ENCODE data around the gene CFAP74. TPM values are rescaled to one million over a fixed set of nuclear protein-coding genes. Genes with fewer than 3 reads are reported as not detected.

Gene CFAP74
- total RNA-seq, 2 donors from 2014 or later = not detected

DNA sequence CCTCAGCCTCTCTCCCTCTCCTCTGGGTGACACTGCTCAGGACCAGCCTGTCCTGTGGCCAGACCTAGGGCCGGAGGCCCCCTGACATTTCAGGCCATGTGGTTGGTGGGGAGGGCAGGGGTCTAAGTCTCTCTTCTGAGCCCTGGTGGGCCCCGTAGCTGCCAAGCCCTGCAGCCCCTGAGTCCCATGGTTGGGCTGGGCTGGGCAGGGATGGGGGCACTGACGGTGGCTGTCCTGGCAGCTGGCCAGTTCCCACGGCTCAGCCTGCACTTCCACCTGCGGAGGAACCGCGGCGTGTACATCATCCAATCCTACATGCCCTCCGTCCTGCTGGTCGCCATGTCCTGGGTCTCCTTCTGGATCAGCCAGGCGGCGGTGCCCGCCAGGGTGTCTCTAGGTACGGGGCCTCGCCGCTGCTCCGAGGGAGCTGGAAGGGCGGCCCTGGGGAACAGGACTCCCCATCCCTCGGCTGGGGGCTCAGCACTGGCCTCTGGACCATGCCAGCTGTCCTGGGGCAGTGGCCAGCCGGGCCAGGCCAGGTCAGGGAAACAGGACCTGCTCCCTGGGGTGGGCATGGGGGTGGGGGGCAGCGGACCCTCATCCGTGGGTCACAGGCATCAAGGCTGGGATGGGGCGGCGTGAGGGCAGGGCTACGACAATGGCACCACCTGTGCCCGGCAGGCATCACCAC, 25.4 kb upstream of the CFAP74 start:
- DNase-seq (ENCODE audit: low spot score in 2 of 2) (no peak), ATAC-seq (no peak)
- Mint-ChIP-seq H3K9me3 (no peaks in the 10 kb centered on the region), H3K36me3 (no peaks in the 10 kb centered on the region), H3K27ac (no peak overlapping the region)

DNA sequence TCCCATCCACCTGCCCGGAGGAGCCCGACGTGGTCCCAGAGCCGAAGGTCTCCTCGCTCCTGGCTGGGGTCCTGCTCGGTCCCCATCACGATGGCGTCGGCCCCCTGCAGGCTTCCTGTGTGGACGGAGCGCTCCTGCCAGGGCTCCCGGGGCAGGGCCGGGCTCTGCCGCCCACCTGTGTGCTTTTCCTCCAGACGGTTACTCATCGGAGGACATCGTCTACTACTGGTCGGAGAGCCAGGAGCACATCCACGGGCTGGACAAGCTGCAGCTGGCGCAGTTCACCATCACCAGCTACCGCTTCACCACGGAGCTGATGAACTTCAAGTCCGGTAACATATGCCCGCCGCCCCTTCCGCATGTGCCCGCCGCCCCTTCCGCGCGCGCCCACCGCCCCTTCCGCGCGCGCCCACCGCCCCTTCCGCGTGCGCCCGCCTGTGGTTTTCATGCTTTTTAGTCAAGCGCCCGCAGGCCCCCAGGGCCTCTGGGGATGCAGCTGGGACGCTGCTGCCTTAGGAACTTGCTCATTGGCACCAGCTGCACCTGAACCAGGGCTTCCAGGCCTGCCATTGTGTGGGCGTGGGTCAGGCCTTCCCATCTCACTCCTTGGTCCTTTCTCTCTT, 24.5 kb upstream of the CFAP74 start:
- DNase-seq (ENCODE audit: low spot score in 2 of 2) = no peak
- ATAC-seq = no peak
- H3K9me3 Mint-ChIP-seq = no peaks in the 10 kb centered on the region
- no peaks in the 10 kb centered on the region for H3K36me3 Mint-ChIP-seq
- no peak overlapping the region for H3K27ac Mint-ChIP-seq

DNA sequence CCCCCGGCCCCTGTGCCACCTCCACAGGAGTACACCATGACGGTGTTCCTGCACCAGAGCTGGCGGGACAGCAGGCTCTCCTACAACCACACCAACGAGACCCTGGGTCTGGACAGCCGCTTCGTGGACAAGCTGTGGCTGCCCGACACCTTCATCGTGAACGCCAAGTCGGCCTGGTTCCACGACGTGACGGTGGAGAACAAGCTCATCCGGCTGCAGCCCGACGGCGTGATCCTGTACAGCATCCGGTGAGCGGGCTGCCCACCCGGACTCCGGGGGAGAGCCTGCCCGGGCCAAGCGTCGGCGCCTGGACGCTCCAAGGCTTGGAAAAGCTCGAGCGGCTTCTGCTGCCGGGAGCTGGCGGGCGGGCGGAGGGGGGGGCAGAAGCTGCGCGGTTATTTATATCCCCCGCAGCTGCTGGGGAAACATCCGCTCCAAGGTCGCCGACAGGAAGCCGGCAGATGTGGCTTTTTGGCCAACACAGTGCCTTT, 21.9 kb upstream of the CFAP74 start:
- Mint-ChIP-seq H3K27ac (no peak overlapping the region), H3K36me3 (no peaks in the 10 kb centered on the region), H3K9me3 (no peaks in the 10 kb centered on the region)
- ATAC-seq = peak; percentile 24 to 57
- no peak for DNase-seq (ENCODE audit: low spot score in 2 of 2)

DNA sequence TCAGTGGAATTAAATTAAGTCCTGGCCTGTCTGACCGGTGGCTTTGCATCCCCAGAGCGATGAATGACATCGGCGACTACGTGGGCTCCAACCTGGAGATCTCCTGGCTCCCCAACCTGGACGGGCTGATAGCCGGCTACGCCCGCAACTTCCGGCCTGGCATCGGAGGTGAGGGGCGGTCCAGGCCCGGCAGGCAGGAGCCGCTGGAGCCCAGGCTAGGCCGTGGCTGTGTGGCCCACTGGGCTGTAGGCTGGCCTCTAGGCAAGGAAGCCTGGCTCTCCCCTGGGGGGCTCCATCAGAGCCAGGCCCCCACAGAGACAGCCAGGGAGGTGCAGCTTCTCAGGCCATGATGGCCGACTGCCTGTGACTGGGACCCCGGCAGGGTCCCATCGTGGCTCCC, 21.3 kb upstream of the CFAP74 start:
- H3K36me3 Mint-ChIP-seq = no peaks in the 10 kb centered on the region
- ATAC-seq (no peak), DNase-seq (ENCODE audit: low spot score in 2 of 2) (no peak)
- H3K9me3 Mint-ChIP-seq = no peaks in the 10 kb centered on the region
- H3K27ac Mint-ChIP-seq = no peak overlapping the region

DNA sequence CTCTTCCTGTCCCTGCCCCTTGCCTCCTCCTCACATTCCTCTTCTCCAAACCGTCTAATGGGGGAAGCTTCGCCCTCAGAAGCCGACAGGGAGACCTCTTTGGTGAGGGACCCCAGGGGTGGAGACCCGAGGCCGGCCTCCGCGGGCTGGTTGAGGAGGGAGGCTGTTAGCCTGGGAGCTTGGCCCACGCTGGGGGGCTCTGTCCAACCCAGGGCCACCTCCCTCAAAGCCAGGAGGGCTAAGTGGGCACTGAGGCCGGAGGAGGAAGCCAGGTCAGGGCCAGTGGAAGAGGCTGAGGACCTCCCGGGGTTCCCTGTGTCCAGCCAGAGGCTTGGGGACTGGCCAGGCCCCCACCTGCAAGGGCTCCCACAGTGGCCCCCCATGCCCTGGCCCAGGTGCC, 20.9 kb upstream of the CFAP74 start:
- ATAC-seq (no peak), DNase-seq (ENCODE audit: low spot score in 2 of 2) (no peak)
- Mint-ChIP-seq H3K9me3 (no peaks in the 10 kb centered on the region), H3K27ac (no peak overlapping the region), H3K36me3 (no peaks in the 10 kb centered on the region)

DNA sequence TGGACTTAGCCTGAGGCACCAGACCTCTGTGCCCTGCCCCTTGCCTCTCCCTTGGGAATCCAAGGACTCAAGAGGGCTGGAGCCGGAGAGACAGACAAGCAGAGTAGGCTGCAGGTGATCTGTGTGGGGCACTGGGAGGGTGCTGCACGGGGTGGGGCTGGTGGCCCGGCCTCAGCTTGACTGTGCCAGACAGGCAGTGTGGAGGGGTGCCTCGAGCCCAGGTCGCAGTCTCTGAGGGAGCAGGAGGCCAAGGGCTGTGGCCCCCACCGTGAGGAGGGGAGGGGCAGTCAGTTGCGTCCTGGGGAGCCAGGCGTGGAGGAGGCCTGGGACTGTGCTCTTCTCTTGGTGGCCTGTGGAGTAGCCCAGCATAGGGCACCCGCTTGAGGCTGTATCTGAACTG, 19.6 kb upstream of the CFAP74 start:
- ATAC-seq = no peak
- H3K36me3 Mint-ChIP-seq = peaks cover 0 to 5% of the 10 kb centered on the region in 2 donors
- no peak overlapping the region for H3K27ac Mint-ChIP-seq
- H3K9me3 Mint-ChIP-seq = no peaks in the 10 kb centered on the region
- no peak for DNase-seq (ENCODE audit: low spot score in 2 of 2)

DNA sequence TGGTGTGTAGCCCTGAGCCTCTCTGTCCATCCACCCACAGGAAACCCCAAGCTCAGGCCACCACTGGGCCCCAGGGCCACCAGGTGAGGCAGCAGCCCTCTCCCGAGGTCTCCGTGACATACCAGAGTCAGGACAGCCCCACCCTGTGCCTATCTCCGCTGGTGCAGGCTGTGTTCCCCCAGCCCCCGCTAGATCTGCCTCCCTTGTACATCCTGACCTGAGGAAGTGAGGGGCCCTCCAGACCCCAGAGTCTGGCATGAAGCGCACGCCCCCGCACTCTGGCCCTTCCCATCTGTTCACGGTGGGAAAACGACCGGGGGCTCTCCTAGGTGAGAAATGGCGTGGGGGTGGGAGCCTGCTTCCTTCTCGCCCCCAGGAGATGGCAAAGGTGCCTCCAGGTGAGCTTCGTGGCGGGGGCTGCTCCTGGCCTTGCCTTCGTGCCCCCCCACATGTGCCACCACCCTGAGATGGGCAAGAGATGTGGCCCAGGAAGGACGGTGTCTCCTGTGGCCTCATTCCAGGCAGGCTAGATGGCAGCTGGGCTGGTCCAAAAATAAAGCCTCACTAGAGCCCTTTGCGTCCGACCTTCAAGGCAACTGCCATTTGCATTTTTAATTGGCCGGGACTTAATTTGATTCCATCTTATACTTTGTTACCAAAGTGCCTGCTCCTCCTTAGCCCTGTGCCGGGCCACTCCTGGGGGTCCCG, 18.6 kb upstream of the CFAP74 start:
- DNase-seq (ENCODE audit: low spot score in 2 of 2) = no peak
- Mint-ChIP-seq H3K9me3 (no peaks in the 10 kb centered on the region), H3K36me3 (peaks cover 0 to 6% of the 10 kb centered on the region in 2 donors), H3K27ac (no peak overlapping the region)
- no peak for ATAC-seq

DNA sequence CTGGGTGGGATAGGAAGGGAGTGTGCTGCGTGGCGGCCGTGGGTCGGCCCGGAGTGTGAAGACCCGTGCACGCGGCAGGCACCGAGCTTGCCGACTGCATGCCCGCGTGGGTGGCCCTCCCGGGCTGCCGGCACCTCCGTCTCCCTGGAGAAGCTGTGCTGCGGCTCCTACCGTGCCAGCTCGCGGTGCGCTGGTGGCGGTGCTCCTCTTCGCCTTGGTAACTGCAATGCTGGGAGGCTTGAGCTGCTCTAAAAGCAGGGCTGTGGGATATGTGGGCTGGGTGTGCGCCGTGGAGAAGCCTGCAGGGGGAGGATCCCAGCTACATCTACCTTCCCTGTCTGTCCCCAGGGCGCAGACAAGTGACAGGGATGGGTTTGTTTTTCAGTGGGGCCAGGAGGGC, 18.0 kb upstream of the CFAP74 start:
- DNase-seq (ENCODE audit: low spot score in 2 of 2) = no peak
- no peaks in the 10 kb centered on the region for H3K9me3 Mint-ChIP-seq

DNA sequence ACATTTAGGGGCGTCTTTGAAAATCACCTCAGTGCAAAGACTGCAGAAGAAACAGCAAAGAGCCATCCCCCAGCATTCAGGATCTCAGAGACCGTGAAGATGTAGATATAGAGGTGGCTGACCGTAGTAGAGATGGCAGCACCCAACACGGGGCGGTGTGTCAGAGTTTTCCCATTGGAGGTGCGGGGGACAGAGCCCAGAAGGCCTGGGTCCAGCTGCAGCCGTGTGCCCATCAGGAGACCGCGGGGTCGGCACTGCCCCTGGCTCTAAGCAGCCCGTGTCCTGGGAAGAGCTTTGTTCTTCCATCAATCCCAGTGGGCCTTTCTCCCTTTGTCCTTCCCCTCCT, 16.7 kb upstream of the CFAP74 start:
- H3K27ac Mint-ChIP-seq = no peak overlapping the region
- H3K9me3 Mint-ChIP-seq = no peaks in the 10 kb centered on the region
- ATAC-seq = no peak
- no peak for DNase-seq (ENCODE audit: low spot score in 2 of 2)
- peaks cover 0 to 6% of the 10 kb centered on the region in 2 donors for H3K36me3 Mint-ChIP-seq

More for the DNA sequence above, 18.0 kb upstream of the CFAP74 start:
- no peak overlapping the region for H3K27ac Mint-ChIP-seq
- H3K36me3 Mint-ChIP-seq = peaks cover 0 to 6% of the 10 kb centered on the region in 2 donors
- ATAC-seq = no peak

DNA sequence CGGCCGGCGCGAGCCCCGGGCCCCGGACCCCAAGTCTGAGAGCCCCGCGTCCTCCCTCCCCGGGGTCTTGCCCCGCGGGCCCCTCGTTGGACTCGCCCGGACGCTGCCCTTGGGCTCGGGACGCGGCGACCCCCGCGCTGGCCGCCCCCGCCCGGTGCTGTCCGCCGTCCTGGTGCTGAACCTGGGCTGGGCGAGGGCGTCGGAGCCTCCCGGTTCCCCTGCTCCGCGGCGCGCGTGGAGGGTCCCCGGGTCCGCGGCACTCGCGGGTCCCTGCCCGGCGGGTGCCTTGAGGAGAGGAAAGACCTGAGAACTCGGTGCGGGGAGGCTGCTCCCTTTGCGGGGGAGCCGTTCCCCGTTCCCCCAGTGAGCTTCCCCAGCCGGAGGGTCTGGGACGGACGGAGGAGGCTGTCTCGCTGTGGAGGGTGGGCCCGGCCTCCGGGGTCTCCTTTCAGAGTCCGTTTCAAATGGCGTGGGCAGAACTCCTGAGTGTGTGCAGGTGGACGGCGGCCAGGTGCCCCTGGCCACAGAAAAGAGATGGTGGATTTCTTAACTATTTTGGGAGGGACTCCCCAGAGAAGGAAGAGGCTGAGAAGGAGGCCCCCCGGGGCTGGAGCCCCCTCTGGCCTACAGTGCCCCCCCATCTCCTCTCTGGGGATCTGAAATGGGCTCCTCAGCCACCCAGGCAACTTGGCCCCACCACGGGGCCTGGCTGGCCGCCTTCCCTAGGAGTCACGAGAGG, 16.2 kb upstream of the CFAP74 start:
- Mint-ChIP-seq H3K36me3 (peaks cover 0 to 6% of the 10 kb centered on the region in 2 donors), H3K27ac (no peak overlapping the region), H3K9me3 (no peaks in the 10 kb centered on the region)
- no peak for DNase-seq (ENCODE audit: low spot score in 2 of 2)
- peak in 1 of 2 donors; percentile 38 for ATAC-seq

DNA sequence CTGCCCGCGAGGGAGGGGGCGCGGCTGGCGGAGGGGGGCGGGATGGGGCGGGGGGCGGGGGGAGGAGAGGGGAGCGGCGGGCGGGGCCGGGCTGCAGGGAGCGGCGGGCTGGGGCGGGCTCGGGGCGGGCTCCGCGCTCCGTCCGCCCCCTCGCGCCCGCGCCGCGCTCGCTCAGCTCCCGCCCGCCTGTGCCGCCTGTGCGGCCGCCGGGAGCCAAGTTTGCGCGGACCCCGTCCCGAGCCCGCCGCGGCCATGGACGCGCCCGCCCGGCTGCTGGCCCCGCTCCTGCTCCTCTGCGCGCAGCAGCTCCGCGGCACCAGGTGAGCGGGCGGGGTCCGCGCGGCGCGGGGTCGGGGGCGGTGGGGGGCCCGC, 15.6 kb upstream of the CFAP74 start, which contains the start of gene GABRD:
GABRD (plus strand) TSS at position 174 of the 372 bp plus-strand sequence; CDS start at position 253, 79 bp downstream.
- no peak within 1 kb of the TSS for H3K27ac Mint-ChIP-seq
- no peaks in the 10 kb centered on the region for H3K9me3 Mint-ChIP-seq
- peak; percentile 7 to 77 for ATAC-seq
- H3K36me3 Mint-ChIP-seq = peaks cover 0 to 6% of the 10 kb centered on the region in 2 donors
- peak in 1 of 2 donors; percentile 25 for DNase-seq (ENCODE audit: low spot score in 2 of 2)

DNA sequence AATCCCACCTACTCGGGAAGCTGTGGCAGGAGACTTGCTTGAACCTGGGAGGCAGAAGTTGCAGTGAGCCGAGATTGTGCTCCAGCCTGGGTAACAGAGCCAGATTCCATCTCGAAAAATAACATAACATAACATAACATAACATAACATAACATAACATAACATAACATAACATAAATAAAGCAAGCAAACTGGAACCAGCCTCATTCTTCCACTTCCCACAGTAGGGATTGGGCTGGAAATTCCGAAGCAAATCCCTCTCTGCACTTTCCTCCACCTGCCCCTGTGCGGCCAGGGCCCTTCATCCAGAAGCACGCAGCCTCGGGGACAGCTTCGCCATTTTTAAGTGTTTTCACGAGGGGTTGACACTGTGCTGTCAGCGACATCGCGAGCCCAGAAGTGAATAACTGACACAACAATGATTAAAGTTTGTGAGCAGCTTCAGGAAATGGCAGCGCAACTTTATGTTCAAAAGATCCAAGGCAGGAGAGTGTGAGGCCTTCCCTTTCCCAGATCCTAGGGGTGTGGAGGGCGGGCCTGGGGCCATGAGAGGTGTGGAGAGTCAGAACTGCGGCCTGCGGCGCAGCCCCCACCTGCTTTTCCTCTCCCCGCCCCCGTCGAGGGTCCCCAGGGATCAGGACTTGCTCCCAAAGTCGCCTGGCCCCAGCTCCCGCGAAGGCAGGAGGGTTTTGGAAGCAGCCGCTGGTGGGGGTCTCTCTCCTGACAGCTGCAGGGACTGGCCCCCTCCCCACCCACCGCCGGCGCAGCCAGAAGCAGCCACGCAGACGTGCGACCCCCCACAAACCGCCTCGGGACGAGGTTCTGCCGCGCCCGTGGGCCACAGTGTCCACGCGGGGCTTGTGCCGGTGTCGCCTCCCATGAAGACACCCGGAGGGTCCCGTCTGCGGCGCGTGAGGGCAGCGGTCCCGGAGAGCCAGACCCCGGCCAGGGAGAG, 14.9 kb upstream of the CFAP74 start:
- DNase-seq (ENCODE audit: low spot score in 2 of 2) (no peak), ATAC-seq (no peak)
- Mint-ChIP-seq H3K9me3 (no peaks in the 10 kb centered on the region), H3K36me3 (peaks cover 0 to 6% of the 10 kb centered on the region in 2 donors), H3K27ac (no peak overlapping the region)

DNA sequence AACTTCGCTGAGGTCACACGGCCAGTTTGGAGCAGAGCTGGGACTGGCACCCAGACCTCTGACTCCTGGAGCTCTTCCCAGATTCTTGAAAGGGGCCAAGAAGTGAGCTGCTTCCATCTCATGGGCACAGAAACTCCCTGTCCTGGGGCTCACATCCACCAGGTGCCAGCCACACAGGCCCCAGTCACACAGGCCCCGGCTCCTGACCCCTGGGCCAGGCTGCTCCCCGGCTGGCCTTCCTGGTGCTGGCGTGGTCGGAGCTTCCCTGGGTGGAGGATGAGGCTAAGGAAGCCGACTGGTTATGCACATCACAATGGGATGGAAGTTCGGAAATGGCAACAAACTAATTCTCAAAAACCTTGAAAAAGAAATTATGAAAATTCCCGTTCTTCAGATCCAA, 12.5 kb upstream of the CFAP74 start:
- no peak for DNase-seq (ENCODE audit: low spot score in 2 of 2)
- no peak overlapping the region for H3K27ac Mint-ChIP-seq
- no peaks in the 10 kb centered on the region for H3K9me3 Mint-ChIP-seq

DNA sequence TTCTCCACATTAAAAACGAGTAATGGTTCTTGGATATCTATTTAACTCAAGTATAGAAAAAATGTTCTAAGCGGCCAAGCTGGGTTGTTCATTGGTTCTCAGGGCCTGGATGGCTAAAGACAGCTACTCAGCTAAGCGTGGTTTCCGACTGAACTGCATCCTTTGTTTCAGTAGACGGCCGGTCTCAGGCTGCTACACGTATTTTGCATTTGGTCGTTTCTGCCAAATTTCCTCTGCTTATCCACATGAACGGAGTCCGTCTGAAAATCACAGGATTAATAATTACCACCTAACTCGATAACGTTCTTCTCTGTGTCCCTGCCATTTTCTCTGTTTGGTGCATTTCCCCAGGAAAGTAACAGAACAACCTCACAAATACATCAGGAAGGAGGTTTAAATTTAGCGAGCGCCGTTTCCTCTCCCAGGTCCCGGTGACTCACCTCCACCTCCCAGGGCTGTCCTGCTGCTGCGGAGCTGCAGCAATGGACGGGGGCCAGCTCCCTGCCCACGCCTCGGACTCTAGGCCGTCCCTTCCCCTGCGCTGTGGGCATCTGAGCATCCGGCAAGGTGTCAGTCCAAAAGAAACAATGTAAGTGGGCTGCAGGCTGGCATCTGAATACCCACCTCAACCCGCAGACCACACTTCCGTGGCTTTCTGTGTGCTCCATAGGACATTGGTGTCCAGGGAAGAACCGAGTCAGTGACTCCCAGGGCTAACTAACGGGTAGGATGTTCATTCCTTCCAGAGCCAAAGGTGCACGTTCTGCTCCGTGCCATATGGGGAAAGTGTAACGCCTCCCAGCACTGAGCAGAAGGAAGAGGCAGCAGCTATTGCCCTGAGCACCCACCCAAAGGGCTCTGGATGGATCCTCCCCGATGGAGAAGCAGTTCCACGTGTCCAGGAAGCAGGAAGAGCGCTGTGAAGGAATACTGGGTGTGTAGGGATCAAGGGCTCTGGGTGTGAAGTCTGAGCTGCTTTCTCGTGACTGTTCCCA, 11.5 kb upstream of the CFAP74 start:
- DNase-seq (ENCODE audit: low spot score in 2 of 2) = no peak
- H3K36me3 Mint-ChIP-seq = peaks cover 0 to 6% of the 10 kb centered on the region in 2 donors
- no peak overlapping the region for H3K27ac Mint-ChIP-seq
- ATAC-seq = no peak
- no peaks in the 10 kb centered on the region for H3K9me3 Mint-ChIP-seq

More for the DNA sequence above, 12.5 kb upstream of the CFAP74 start:
- peaks cover 0 to 6% of the 10 kb centered on the region in 2 donors for H3K36me3 Mint-ChIP-seq
- ATAC-seq = no peak

DNA sequence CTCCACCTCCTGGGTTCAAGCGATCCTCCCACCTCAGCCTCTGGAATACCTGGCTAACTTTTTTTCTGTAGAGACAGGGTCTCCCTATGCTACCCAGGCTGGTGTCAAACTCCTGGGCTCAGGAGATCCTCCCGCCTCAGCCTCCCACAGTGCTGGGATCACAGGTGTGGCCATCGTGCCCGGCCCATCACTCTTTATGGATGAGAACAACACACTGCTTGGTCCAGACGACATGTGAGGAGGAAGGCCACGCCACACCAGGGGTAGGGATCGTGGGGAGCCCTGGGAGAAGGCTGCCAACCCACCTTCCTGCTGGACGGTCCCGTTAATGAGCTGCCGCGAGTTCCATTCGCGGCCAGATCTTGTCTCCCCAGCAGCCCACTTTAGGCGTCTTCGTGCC, 10.6 kb upstream of the CFAP74 start:
- no peak for DNase-seq (ENCODE audit: low spot score in 2 of 2)
- H3K9me3 Mint-ChIP-seq = no peaks in the 10 kb centered on the region
- no peak overlapping the region for H3K27ac Mint-ChIP-seq
- H3K36me3 Mint-ChIP-seq = peaks cover 0 to 6% of the 10 kb centered on the region in 2 donors
- no peak for ATAC-seq

Data from activated naive CD4-positive, alpha-beta T cell treated with anti-CD3 and anti-CD28 coated beads, Interleukin-2, amount 50 U/mL, for 72 hours (primary cell).